KG1 (cell line): ENCODE data around the gene MED13L.

Experiments
- DNase-seq: peaks from one replicate; lab custom pipeline; 2025; lab: John Stamatoyannopoulos, UW

The MED13L gene

DNA sequence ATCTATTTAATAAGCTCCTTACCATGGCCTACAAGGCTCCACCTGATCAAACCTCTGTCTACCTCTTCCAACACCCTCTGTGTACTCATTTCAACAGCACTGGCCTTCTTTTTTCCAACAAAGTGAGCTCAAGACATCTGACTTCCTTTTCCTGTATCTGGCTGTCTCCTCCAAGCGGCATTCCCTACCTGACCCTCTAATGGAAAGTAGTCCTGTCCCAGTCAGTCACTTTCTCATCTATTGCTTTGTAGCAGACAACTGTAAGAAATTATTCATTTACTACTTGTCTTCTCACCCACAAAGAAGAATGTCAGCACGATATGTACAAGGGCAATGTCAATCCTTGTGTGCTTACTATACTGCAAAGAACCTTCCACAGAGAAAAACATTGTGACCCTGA lies 149.6 kb downstream of the MED13L start:
- no peak for DNase-seq

DNA sequence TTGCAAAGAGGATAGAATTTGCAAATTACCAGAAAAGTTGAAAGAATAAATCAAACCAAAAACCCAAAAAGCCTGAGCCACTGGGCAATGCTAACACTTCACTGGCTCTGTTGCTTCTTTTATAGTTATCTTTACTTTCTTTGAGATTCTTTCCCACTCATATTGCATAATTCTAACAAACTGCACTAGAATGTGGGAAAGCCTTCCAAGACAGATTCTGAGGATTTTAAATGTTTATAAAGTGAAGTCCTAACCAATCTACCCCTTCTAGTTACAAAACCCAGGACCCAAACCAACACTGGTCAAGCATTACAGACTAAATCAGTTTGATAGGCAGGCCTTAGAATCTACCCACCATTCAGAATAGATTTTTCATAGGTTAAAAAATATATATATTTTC lies 150.9 kb downstream of the MED13L start:
- DNase-seq = no peak

DNA sequence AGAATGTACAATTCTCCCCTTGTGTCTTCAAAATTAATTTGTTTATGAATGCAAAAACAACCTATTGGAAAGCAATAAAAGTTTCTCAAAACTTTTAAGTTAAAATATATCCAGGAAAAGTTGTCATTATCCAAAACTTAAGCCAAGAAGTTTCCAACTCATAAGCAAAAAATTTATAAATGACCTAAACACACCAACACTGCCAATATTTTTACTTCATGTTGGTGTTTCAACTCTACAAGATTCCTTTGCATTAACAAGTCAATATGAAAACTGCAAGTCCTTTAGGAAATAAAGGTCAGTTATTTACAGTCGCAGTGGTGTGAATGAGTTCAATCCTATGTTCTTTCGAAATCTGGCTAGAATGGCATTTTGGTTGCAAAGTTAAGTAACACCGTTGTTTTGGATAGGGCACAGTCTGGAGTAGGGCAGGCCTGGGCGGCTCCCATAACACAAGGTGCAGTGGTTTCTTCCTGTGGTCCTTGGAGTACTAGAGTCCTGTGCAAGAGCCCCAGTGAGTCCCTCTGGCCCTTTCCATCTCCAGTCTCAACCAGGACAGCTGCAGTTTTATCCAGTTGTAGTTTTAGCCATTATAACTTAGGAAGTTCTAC lies 151.4 kb downstream of the MED13L start:
- no peak for DNase-seq

DNA sequence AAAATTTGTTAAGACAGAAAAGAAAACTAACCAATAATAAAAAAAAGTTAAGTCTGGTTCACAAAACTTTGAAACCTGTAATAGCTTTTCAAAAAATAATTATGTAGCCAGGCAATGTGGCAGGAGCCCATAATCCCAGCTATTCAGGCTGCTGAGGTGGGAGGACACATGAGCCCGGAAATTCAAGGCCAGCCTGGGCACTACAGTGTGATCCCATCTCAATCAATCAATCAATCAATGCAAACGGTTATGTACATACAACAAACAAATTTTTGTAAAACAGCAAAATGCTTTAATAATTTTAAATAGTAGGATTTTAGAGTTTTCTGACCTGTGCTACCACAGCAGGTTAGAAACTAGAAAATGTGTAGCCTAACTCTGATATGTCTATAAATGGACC lies 152.4 kb downstream of the MED13L start:
- DNase-seq = no peak

DNA sequence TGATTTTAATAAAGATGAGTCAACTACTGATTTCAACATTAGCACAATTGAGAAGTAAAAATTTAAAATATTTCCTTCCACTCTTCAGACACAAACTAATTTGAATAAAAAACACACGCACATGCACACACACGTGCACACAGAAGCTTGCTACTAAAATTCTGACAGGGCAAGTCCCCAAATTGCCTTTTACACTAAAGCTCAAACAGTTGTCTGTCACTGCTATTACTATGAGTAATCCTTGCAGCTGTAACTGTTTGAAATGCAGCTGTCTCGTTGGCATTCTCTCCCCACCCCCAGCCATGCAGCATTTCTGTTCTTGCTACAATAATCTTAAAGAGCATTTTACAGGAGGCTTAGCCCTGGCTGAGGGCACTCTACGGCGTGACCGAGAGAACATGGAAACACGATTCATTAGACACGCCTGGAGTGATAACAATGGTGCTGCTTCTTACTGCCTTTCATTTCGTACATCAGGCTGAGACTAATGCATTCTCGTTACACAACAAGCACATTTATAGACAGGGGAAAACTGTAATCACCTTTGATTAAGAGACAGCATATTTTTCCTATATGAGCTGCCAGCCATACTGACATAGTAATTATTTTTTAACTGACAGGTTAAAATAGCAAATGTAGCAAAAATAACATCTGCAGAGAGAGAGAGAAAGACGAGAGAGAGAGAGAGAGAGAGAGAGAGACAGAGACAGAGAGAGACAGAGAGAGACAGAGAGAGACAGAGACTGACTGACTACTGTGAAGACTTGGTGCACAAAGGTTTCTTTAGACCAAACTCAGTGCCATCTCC lies 153.8 kb downstream of the MED13L start:
- DNase-seq = no peak

DNA sequence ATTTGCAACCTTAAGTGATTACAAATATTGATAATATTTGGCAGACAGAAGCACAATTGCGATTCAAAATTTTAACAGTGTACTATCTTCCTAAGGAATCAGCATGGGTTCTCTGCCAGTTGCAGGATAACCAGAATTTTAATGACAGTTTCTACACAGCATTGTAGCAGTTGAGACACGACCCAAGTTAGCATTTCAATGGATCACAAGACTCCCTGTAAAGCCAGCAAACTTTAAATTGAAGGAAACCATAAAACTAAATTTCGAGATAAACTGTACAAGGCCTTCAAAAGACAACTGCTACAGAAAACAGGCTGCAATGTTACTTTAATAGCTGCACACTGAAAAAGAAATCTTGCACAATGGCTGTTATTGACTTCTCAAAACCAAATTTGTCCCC lies 154.9 kb downstream of the MED13L start:
- DNase-seq = no peak

DNA sequence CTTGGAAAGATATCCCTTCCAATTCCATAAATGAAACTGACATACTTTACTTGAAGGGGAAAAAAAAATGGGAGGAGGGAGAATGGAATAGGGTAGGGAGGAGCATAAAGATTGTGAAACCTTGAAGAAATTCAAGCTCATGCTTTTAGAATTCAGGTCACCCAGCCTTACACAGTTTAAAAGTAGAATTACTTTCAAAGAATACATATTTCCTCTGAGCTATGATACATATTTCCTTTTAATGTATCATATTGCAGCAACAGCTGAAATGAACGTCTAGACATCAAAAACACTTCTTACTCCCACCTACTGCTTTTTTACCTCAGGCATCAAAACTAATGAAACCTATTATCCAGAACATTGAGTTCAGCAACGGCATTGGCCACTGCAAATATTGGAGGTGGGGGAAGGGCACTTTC lies 156.0 kb downstream of the MED13L start:
- no peak for DNase-seq

DNA sequence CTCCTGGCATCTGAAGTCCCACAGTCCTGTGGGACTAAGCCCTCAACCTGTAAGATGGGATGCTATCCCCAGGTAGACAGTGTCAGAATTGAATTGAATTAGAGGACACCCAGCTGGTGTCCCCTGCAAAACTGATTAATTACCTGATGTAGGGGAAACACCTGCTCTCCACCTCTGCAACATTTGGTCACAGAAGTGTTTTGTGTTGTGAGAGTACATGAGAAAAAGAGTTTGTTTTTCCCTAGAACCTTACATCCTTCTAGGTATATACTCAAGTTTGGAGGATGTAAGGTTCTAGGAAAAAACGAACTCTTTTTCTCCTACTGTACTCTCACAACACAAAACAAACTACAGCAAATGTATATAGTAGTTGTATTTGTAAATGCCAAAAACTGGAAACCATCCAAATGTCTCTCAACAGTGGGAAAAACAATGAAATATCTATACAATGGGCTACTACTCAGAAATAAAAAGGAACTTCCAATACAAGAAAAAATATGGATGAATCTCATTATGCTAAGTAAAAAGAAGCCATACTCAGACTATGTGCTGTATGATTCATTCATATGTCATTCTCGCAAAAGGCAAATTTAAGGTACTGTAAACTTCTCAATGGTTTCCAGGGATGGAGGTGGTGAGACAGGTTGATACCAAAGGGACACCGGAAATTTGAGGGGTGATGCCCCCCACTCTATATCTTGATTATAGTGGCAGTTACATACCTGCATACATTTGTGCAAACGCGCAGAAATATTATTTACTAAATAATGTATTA lies 160.7 kb downstream of the MED13L start:
- DNase-seq = no peak

DNA sequence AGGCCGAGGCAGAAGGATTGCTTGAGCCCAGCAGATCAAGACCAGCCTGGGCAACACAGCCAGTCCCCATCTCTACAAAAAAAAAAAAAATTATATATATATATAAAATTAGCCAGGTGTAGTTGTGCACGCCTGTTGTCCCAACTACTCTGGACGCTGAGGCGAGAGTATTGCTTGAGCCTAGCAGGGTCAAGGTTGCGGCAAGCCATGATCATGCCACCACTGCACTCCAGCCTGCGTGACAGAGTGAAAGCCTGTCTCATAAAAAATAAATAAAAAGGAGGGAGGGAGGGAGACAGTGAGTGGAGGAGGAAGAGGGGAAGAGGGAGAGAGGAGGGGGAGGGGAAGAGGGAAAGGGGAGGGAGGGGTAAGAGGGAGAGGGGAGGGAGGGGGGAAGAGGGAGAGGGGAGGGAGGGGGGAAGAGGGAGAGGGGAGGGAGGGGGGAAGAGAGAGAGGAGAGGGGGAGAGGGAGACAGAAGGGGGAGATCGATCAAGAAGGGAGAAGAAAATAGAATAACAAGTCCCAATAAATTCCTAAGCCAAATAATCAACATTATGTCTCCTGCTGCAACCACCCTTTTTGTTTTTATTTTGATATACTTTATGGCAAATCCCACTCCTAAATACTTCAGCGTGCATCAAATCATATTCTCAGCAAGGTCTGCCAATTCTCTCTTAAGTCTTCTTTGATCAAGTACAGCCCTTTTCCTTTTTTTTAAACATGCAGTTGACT lies 163.9 kb downstream of the MED13L start:
- DNase-seq = no peak

DNA sequence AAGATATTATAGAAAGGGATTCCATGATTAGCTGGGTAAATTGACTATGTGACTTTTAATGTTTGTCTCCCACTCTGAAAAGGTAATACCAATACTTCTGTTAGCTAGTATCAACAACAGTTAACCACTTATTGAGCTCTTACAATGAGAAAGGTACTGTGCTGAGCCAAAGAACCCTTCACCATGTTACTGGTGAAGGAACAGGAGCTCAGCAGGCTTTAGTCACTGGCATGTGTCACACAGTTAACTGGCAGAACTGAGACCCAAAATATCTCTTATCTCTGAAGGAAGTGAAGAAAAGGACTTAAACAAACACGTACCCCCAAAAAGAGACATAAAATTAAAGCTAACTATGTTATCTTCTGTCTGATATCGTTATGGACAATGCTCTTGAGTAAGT lies 170.6 kb downstream of the MED13L start:
- DNase-seq = no peak

DNA sequence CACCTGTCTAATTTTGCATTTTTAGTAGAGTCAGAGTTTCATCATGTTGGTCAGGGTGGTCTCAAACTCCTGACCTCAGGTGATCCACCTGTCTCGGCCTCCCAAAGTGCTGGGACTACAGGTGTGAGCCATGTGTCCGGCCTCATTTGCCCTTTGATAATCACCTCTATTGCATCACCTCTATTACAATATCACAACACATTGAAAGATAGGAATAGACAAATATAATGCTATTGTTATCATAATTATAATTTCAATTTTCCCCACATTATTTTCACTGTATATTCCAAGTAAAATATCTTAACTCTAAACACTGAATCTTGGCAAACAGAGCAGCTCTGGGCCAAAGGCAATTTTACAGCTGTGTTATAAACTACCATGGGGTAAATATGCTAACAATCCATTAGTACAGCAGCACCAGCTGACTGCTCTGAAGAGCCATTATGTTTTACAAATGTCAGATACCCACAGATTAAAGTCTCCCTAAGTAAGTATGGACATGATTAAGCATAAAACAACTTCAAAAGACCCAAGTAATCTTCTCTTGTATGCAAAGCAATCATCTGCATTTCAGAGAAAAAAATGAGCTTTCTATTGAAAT lies 173.2 kb downstream of the MED13L start:
- no peak for DNase-seq

DNA sequence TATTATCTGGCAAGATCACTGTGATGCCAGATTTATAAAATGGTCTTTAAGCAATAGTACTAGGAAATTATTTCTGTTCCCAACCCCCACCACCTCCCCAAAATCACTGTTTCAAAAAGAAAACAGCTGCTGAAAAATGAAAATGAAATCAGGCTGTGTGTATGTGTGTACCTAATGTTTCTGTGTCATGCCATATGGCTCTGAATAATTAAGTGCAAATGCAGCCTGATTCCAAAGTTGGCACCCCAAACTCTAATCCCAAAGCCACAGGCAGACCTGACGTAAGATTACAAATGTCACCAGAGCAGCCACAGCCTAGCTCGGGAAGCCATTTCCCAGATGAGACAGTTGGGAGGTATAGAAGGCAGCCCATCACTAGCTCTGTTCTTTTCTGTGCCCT lies 175.5 kb downstream of the MED13L start:
- no peak for DNase-seq

DNA sequence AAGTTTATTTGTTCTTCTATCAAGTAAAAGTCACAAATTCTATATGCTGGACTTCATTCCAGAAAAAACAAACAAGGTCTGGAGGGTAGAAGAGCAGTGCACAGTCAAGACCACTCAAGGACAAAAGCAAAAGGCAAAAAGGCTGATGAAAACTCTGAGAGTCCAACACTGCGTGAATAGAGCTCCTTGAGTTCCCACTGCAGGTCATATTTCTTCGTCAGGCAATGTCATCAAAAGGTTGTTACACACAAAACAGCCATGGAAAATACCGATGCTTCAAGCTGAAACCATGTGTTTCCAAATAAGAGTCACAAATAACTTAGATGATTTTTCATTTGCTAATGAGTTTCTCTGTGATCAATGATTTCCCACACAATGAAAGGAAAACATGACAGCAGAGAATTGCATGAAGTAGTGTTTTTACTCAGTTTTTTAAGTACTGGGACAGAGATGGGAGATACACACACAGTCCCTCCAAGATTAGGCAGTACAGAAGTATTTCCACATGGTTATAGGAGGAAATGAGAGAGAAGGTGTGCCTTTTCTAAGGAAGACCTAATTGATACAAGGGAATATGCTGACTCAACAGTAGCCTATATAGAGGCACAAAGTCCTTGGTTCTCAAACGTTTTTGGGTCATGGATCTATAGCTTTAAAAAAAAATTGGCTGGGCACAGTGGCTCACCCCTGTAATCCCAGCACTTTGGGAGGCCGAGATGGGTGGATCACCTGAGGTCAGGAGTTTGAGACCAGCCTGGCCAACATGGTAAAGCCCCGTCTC lies 177.7 kb downstream of the MED13L start:
- DNase-seq = no peak

DNA sequence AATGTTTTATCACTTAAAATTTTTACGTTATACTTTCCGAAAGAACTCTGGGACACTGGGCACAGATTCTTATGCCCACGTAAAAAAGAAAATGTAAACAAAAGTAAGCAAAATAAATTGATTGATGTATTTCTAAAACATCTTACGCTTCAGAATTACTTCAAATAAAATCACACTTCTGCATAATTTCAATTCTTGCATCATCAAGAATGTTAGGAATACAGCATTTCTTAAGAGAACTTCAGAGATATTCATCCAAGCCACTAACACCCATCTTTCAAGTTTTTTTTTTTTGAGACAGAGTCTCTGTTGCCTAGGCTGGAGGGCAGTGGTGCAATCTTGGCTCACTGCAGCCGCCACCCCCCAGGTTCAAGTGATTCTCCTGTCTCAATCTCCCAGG lies 180.6 kb downstream of the MED13L start:
- no peak for DNase-seq

DNA sequence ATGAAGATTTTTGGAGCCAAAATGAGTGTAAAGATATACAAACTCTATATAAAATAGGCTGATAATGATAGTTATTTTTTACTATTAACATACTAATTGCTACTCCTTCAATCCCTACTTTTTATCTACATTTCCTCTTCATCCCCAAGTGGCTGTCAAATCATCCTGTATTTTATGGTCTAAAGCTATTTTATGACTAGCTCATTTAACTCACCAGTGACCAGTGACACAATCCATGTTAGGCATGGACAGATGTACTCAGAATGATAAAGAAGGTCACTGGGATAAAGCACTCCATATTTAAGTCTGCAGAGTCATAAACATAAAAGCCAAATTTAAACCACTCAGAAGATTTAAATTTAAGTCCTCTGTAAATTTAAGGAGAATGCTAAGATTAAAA lies 183.0 kb downstream of the MED13L start:
- no peak for DNase-seq

DNA sequence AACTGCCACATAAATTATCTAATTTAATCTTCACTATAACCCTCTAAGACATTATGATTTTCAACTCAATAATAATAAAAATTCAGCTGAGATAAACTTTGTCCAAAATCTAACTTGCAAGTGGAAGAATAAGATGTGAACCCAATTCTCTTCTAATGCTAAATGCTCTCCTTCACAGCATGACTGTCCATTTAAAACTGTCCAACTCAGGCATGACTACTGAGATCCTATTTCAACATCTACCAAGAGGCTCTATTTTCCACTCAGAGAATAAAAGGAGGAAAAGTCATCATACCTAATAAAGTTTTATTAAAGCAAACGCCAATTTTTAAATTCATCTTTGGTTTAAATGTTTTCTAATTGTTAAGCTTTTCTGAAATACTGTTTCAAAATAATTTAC lies 183.6 kb downstream of the MED13L start:
- no peak for DNase-seq

DNA sequence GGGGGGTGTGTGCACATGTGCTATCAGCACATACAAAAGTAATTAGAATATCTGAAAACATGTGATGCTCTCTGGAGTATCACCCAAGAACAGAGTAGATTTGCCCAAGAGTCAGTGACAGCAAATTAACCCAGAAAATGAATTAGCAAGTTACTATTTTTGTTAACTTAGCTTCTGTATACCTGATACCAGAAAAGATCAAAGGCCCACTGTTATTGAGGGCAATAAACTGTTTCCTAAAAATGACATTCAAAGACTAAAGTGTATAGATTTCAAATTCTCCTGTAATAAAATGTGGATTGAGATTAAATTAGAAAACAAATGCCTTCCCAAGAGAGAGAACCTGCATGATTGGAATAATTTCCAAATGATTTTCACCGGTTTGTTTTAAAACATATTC lies 184.7 kb downstream of the MED13L start:
- DNase-seq = no peak

DNA sequence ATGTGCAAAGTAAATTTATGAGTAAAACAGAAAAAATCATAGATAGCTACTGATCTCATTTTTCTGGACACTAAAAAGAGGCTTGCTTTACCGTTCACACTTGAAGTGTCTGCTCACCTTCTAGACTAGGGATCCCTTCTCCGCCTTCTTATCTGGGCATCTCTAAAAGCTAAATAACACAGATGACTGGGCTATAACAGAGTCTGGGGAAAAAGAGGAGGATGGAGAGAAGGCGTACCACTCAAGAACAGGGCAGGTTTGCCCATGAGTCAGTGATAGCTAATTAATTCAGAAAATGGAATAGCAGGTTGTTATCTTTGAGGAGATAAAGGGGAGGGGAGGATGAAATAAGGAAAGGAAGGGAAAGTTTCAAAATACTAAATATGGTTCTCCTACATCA lies 185.3 kb downstream of the MED13L start:
- DNase-seq = no peak

DNA sequence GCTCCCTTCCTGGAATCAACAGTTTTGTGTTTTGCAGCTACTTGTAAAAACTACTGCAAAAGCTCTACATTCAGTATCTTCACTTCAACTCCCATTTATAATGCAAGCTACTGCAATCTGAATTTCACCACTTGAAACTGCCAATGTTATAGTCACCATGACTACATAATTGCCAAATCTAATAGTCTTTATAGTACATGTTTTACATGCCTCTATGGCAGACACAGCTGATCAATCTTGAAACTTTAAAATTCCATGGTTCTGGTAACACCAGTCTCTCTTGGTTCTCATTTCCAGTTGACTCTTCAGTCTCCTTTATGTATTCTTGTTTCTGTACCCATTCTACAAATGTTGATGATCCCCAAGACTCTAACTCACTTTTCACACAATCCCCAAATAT lies 185.9 kb downstream of the MED13L start:
- DNase-seq = no peak

DNA sequence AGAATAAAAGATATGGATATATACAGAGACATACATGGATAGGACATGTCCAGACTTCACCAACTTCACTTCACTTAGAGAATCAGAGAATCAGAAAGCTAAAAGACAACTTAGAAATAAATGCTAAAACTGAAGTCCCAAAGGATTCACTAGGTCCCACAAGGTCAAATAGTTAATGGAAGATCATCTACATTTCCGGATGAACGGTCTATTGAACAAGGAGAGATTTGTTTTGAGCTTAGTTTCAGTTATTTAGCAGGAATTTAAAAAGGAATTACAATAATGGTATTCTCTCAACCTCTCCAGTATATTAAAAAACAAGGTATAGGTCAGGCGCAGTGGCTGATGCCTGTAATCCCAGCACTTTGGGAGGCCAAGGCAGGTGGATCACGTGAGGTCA lies 187.0 kb downstream of the MED13L start:
- no peak for DNase-seq

DNA sequence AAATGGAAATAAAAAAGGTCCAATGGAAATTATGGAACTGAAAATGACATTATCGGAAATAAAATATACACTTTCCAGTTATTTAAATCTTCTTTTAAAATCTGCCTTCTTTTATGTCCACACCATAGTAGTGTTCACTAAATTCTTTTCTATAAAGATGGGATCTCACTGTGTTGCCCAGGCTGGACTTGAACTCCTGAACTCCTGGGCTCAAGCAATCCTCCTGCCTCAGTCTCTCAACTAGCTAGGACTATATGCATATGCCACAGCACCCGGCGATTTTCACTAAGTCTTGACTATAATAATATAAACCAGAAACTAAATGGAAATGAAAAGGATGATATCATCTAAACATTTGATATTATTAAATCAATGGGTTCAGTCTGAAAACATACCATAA lies 188.4 kb downstream of the MED13L start:
- DNase-seq = no peak
